GM12878 (cell line): ENCODE data around the gene PIMREG. TPM values are rescaled to one million over a fixed set of nuclear protein-coding genes. Genes with fewer than 3 reads are reported as not detected.

Experiments
- ATAC-seq: fragments of 200-7000 bp; cut with Tn5 transposase; 3 replicates; pipeline ENCODE4 v1.9.1; 2020; ENCODE audit warnings: mild to moderate bottlenecking, moderate library complexity
- BruUV-seq: library from RNA; stranded (reverse); fragments of 400-500 nt; replicated peaks from 2 replicates; lab custom pipeline; 2021; lab: Mats Ljungman, UMichigan
- CTCF ChIA-PET: fragments of 300-600 bp; sonication (Branson Sonifier 250); formaldehyde crosslinking; extraction: SDS; loops from one replicate; lab custom pipeline; 2021; ENCODE audit warnings: inconsistent platforms; lab: Yijun Ruan, JAX
- POLR2A ChIA-PET: fragments of 350-600 bp; formaldehyde crosslinking; extraction: SDS; loops from one replicate; lab custom pipeline; 2021; ENCODE audit warnings: inconsistent platforms; lab: Charles Lee
- RAD21 ChIA-PET: fragments of 300-600 bp; sonication (Branson Sonifier 250); formaldehyde crosslinking; loops from one replicate; lab custom pipeline; 2023; ENCODE audit warnings: antibody characterized with exemption; ENCODE audit not compliant: unreplicated experiment; lab: Charles Lee
- SMC1A ChIA-PET: fragments of 300-600 bp; sonication (Branson Sonifier 250); formaldehyde crosslinking; loops from one replicate; lab custom pipeline; 2023; ENCODE audit not compliant: unreplicated experiment, uncharacterized antibody; lab: Charles Lee
- DNase-seq: peaks from one replicate; pipeline ENCODE4 v3.0.0-alpha.2; 2011; ENCODE audit warnings: low read depth, low spot score
- FAIRE-seq: peaks from 3 replicates; lab custom pipeline; 2011; peaks lifted over from hg19 to GRCh38; lab: Jason Lieb, UNC
- H2AFZ ChIP-seq: 2 replicates; pipeline ENCODE4 v1.6.0; 2011; ENCODE audit warnings: low read depth, low read length, control low read depth; ENCODE audit not compliant: control insufficient read depth
- H3K27ac ChIP-seq: 2 replicates; pipeline ENCODE4 v1.5.1; 2011; ENCODE audit warnings: control low read depth; ENCODE audit not compliant: control insufficient read depth, insufficient read depth
- H3K27me3 ChIP-seq, 2 experiments: replicated peaks in 1 of 2; 2 replicates each; pipeline versions ENCODE4 v1.6.0 to v1.6.1; 2011; ENCODE audit warnings: low read length in 1 of 2; ENCODE audit not compliant: control insufficient read depth in 2 of 2, insufficient read depth in 2 of 2
- H3K36me3 ChIP-seq, 2 experiments: 2 replicates each; pipeline ENCODE4 v1.5.1; 2011; ENCODE audit warnings: low read length in 1 of 2; ENCODE audit not compliant: control insufficient read depth in 2 of 2, insufficient read depth in 2 of 2
- H3K4me1 ChIP-seq: 2 replicates; pipeline ENCODE4 v1.6.1; 2011; ENCODE audit warnings: mild to moderate bottlenecking, low read length, moderate library complexity, mixed read lengths; ENCODE audit not compliant: control insufficient read depth, insufficient read depth
- H3K4me2 ChIP-seq: 2 replicates; pipeline ENCODE4 v1.6.0; 2011; ENCODE audit warnings: control low read depth; ENCODE audit not compliant: control insufficient read depth, insufficient read depth
- H3K4me3 ChIP-seq: fragments of 200-600 bp; sonication (generic); 2 replicates; pipeline ENCODE4 v1.5.1; 2016
- H3K79me2 ChIP-seq: 2 replicates; pipeline ENCODE4 v1.6.0; 2011; ENCODE audit warnings: low read length; ENCODE audit not compliant: control insufficient read depth, insufficient read depth
- H3K9ac ChIP-seq: 2 replicates; pipeline ENCODE4 v1.8.0; 2011; ENCODE audit warnings: low read length, control low read depth, mixed read lengths; ENCODE audit not compliant: control insufficient read depth, insufficient read depth
- H3K9me3 ChIP-seq: replicated peaks from 3 replicates; pipeline ENCODE4 v1.5.1; 2011; ENCODE audit warnings: mild to moderate bottlenecking, low read length; ENCODE audit not compliant: control insufficient read depth, insufficient read depth
- H4K20me1 ChIP-seq: 2 replicates; pipeline ENCODE4 v1.6.0; 2011; ENCODE audit not compliant: control insufficient read depth, insufficient read depth
- CEBPZ ChIP-seq: fragments of 150-350 bp; IDR thresholded peaks from 2 replicates; pipeline ENCODE4 v1.6.1; 2016; ENCODE audit warnings: low read depth, low read length
- ETV6 ChIP-seq, 2 experiments: fragments of 450-650 bp in 1 of 2; IDR thresholded peaks in 1 of 2; conservative IDR thresholded peaks in 1 of 2; 2 replicates each; pipeline ENCODE4 v1.6.1; 2014; ENCODE audit warnings: antibody characterized with exemption in 1 of 2, borderline replicate concordance in 1 of 2, low read depth in 1 of 2, mild to moderate bottlenecking in 1 of 2, moderate library complexity in 1 of 2
- HSF1 ChIP-seq: fragments of 150-350 bp; IDR thresholded peaks from 2 replicates; pipeline ENCODE4 v1.6.1; 2014; ENCODE audit warnings: mild to moderate bottlenecking, low read depth, low read length
- JUNB ChIP-seq: IDR thresholded peaks from 2 replicates; pipeline ENCODE4 v1.6.1; 2016; ENCODE audit warnings: antibody characterized with exemption, mild to moderate bottlenecking
- LARP7 ChIP-seq: fragments of 450-650 bp; IDR thresholded peaks from 2 replicates; pipeline ENCODE4 v1.6.1; 2017; ENCODE audit warnings: mild to moderate bottlenecking
- MYB ChIP-seq: fragments of 150-350 bp; IDR thresholded peaks from 2 replicates; pipeline ENCODE4 v1.6.1; 2014; ENCODE audit warnings: mild to moderate bottlenecking, low read depth, low read length, borderline replicate concordance
- NKRF ChIP-seq: fragments of 450-650 bp; conservative IDR thresholded peaks from 2 replicates; pipeline ENCODE4 v1.6.1; 2017; ENCODE audit warnings: mild to moderate bottlenecking, moderate library complexity
- REST ChIP-seq: IDR thresholded peaks from 2 replicates; pipeline ENCODE4 v1.6.1; 2012; ENCODE audit warnings: mild to moderate bottlenecking, low read depth, low read length
- TARDBP ChIP-seq: IDR thresholded peaks from 2 replicates; pipeline ENCODE4 v1.6.1; 2016; ENCODE audit warnings: borderline replicate concordance
- ZNF217 ChIP-seq: fragments of 450-650 bp; IDR thresholded peaks from 2 replicates; pipeline ENCODE4 v1.6.1; 2017; ENCODE audit warnings: antibody characterized with exemption, mild to moderate bottlenecking
- WGBS: methylation state at CpG from one replicate; pipeline ENCODE4 v1.1.6; 2016; ENCODE audit warnings: low lambda C conversion rate; ENCODE audit not compliant: insufficient replicate concordance, insufficient coverage; ENCODE audit errors: missing lambda C conversion rate; 5-methylcytosine and 5-hydroxymethylcytosine counted together
- in situ Hi-C: fragments of 300-500 bp; cut with MboI; formaldehyde crosslinking; loops from 9 replicates; pipeline ENCODE4 v1.14.3; 2018; ENCODE audit warnings: mixed read lengths
- intact Hi-C: fragments of 100-400 bp; cut with micrococcal nuclease; formaldehyde crosslinking; loops from one replicate; pipeline ENCODE4 v1.14.2; 2022; ENCODE audit not compliant: unreplicated experiment
- polyA plus RNA-seq, 11 experiments: library from polyadenylated mRNA; depleted of rRNA in 4 of 11; unstranded in 6 of 11; stranded (reverse) in 5 of 11; fragments of >200 nt; fragmentation: Nextera tagmentation in 4 of 11; fragmentation: Illumina TruSeq in 1 of 11; extraction: Ambion mirVana in 4 of 11; extraction: Trizol in 1 of 11; gene quantifications; 1 replicate in 1 of 11; 2 replicates in 10 of 11; pipeline versions ENCODE4 v1.2.1 to v1.2.3, GENCODE V29; 2011 to 2016; ENCODE audit warnings: inconsistent platforms in 2 of 11, missing spikeins in 2 of 11, low read depth in 1 of 11
- total RNA-seq, 4 experiments: library from RNA; depleted of rRNA in 3 of 4; stranded (reverse); fragments of >200 nt in 3 of 4; fragmentation: Illumina TruSeq in 1 of 4; extraction: Trizol in 1 of 4; gene quantifications; 2 replicates each; pipeline versions ENCODE4 v1.2.1 to v1.2.3, GENCODE V29; 2013 to 2021
- TF ChIP-seq, protein P1 (sequence below): fragments of 450-650 bp; IDR thresholded peaks from 2 replicates; pipeline ENCODE4 v1.6.1; 2017; ENCODE audit warnings: mild to moderate bottlenecking

The PIMREG gene
- total and polyA plus RNA-seq, 10 of the 15 experiments (the other 5 are each of a cell fraction or from before 2014, with no cell fraction given) = 2.8 to 35.8 (median 25.2) TPM

DNA sequence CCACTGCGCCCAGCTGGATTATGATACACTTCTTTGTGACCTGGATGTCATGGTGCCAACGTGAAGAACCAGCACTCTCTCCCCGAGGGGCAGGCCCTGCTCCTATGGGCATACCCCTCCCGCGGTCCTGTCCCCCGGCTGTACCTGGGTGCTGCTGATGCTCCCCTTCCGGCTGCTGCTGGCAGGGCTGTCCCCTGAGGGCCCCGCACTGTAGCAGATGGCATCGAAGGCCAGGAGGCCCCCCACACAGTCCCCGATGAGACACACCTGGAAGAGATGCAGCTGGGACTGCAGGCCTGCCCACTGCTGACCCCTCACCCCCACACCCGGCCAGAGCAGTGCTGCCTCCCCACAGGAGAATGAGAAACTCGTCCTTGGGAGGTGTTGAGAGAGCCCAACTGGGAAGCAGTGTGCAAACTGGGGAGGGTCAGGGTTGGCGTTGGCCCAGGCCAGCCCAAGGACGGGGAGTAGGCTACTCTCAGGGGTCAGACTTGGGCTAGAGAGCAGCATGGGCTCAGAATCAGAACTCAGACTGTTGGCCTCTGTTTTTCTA is 33.7 kb downstream of the PIMREG start:
- H2AFZ ChIP-seq = no peak overlapping the region
- H3K4me1 ChIP-seq = no peaks in the 10 kb centered on the region
- ChIA-PET CTCF (no interaction called here), SMC1A (no interaction called here), RAD21 (no interaction called here), POLR2A (no interaction called here)
- H3K27ac ChIP-seq = no peak overlapping the region
- no peak overlapping the region for H3K4me3 ChIP-seq
- FAIRE-seq (no peak), DNase-seq (no peak), ATAC-seq (no peak)
- no peaks in the 10 kb centered on the region for H3K79me2 ChIP-seq
- H3K27me3 ChIP-seq = peaks cover 0 to 5% of the 10 kb centered on the region in 2 experiments; a peak in 3 of 4 replicates
- 38% methylated on average over 13 of the region's 14 CpGs for WGBS
- H3K9ac ChIP-seq = no peak overlapping the region
- intact Hi-C loops = no loop called here
- no peaks in the 10 kb centered on the region for H3K36me3 ChIP-seq
- no TSS peak for BruUV-seq
- no peaks in the 10 kb centered on the region for H4K20me1 ChIP-seq
- in situ Hi-C loops = no loop called here
- no peaks in the 10 kb centered on the region for H3K9me3 ChIP-seq
- H3K4me2 ChIP-seq = no peak overlapping the region
- no peak for TF ChIP-seq MYB
- no peak for TF ChIP-seq JUNB
- TF ChIP-seq ZNF217 = no peak
- no peak for TF ChIP-seq NKRF
- TF ChIP-seq TARDBP = no peak
- TF ChIP-seq REST = no peak
- no peak for TF ChIP-seq HSF1
- no peak for TF ChIP-seq LARP7
- TF ChIP-seq CEBPZ = no peak
- TF ChIP-seq ETV6 (conservative IDR thresholded peaks at IDR 0.05 in 1 of 2, IDR thresholded peaks at IDR 0.05 in 1 of 2; ENCODE audit: borderline replicate concordance in 1 of 2, low read depth in 1 of 2) = no peak
- TF ChIP-seq, protein P1, sequence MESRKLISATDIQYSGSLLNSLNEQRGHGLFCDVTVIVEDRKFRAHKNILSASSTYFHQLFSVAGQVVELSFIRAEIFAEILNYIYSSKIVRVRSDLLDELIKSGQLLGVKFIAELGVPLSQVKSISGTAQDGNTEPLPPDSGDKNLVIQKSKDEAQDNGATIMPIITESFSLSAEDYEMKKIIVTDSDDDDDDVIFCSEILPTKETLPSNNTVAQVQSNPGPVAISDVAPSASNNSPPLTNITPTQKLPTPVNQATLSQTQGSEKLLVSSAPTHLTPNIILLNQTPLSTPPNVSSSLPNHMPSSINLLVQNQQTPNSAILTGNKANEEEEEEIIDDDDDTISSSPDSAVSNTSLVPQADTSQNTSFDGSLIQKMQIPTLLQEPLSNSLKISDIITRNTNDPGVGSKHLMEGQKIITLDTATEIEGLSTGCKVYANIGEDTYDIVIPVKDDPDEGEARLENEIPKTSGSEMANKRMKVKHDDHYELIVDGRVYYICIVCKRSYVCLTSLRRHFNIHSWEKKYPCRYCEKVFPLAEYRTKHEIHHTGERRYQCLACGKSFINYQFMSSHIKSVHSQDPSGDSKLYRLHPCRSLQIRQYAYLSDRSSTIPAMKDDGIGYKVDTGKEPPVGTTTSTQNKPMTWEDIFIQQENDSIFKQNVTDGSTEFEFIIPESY = no peak
